Islet precursor cell (in vitro differentiated cells): ENCODE measurements around the gene STAT5B.

ENCODE experiments used
- DNase-seq: peaks from one replicate; pipeline ENCODE4 v3.0.0-alpha.2; 2018

STAT5B gene

GRCh38 chr17:42174126-42174783, 101.9 kb downstream of the STAT5B start:
- no peak for DNase-seq

- DNase-seq, result peak; percentile 90
Observed at GRCh38 chr17:42171831-42172230, 104.4 kb downstream of the STAT5B start.

GRCh38 chr17:42169351-42169750, 106.8 kb downstream of the STAT5B start:
- no peak for DNase-seq

DNA sequence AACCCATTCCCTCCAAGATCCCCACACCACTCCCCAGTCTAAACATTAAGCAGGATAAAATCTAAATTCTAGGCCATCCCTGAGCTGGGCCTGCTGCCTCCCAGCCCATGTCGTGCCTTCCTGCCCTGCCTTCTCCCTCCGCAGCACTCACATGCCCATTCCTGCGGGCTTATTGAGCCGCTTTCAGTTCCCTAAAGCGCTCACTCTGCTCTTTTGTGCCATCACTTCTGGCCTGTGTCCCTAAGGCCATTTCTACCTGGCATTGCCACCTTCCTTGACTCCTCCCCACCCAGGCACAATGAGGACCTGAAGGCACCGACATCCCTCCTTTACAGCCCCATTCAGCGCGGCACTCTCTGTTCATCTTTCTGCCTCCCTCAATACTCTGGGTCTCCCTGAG, 108.4 kb downstream of the STAT5B start:
- DNase-seq, result no peak

GRCh38 chr17:42166196-42166763, 109.9 kb downstream of the STAT5B start:
- no peak for DNase-seq

GRCh38 chr17:42165751-42166150, 110.4 kb downstream of the STAT5B start:
- no peak for DNase-seq

DNA sequence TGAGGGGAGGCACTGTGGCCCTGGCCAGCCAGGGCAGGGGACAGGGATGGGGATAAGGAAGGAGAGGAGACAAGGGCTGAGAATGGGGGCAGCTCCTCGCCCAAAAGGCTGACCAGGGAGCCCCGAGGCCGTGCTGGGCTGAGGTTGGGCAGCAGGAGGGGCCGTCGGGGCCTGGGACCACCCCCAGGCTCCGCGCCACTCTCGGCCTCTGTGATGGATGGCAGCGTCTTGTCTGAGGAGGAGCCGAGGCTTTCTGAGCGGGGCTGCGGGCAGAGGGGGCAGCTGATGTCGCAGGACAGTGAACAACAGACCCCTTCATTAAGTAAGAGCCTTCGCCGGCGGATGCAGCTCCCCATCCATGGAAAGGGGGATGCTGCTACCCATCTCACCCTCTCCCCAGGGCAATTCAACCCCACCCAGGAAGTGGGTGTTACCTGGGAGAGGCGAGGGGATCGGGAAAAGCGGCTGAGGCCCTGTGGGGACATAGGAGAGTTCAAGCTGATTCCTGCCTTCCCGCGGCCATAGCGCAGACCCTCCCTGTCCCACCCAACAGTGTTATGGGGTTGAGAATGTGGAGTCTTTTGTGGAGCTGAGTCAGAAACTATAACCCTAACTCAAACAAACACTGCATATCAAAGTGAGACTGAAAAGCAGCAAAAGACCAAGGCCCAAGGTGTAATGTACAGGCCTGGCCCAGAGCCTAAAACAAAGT, 112.3 kb downstream of the STAT5B start:
- no peak for DNase-seq

DNA sequence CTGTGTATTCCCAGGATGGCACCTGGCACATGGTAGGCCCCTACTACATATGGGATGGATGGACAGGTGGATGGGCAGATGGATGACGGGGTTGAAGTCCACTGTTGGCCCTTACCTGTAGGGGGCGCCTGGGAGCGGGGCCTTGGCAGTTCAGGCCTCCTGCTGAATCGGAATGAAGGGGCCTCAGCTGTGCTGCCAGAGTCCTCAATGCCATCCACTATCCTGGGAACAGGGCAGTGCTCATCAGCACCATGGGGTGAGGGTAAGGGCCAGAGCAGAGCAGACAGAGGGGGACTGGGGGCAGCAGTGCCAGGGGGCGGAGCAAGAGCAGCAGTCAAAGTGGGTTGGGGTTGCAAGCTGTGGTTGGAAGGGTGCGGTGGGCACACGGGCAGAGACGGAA, 113.1 kb downstream of the STAT5B start:
- DNase-seq, result no peak

- DNase-seq, result no peak
Observed at GRCh38 chr17:42160531-42160910, 115.7 kb downstream of the STAT5B start.

- DNase-seq, result no peak
Observed at GRCh38 chr17:42159796-42160530, 116.2 kb downstream of the STAT5B start.

- peak; percentile 71 for DNase-seq
Observed at GRCh38 chr17:42155614-42156045, 120.6 kb downstream of the STAT5B start.

DNA sequence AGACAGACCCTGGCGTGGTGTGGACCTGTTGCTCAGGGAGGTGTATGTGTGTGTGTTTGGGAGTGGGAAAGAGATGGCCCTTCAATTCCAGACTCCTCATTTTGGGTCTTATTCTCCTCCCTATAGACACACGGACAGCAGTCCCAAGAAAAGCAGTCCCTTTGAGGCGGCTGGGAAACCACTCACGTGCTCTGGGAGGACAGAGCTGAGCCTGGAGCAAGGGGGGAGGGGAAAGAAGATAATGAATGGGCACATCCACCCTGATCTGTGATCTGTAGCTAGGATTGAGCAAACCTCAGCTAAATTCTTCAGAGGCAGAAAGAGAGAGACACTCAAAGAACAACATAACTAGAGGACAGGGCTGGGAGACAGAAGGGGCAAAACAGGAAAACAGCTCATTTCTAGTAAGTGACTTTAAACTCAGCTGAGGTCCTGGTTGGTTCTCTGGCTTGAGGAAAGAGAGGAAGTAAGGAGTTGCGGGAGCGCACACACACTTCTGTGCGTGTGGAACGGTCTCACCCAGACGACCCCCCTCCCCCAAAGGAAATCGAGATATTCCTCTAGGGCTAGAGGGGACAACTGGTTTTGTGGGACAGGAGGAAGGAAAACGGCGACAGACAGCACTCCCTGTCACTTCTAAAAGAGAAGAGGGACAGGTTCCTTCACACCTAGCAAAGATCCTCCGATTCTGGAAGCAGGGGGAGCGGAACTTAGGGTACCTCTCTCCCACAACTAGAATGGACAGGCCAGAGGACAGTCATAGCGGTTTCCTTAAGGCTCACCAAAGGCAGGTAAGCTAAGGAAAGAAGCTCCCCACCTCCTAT, 122.1 kb downstream of the STAT5B start:
- DNase-seq, result peak; percentile 83
